ENCODE data around the gene CSRNP3.

- TF ChIP-seq CTCF (IDR thresholded peaks at IDR 0.05) (no peak), POLR2A (IDR thresholded peaks at IDR 0.05) (no peak)
Observed at GRCh38 chr2:165692906-165693305, 223.4 kb downstream of the CSRNP3 start.
